GM23338 (cell line): ENCODE results near the gene LMF1. TPM values are rescaled to one million over a fixed set of nuclear protein-coding genes. Genes with fewer than 3 reads are reported as not detected.

Experiments used
- ATAC-seq: fragments of 200-7000 bp; cut with Tn5 transposase; 3 replicates; pipeline ENCODE4 v1.9.1; 2020
- DNase-seq: peaks from one replicate; pipeline ENCODE4 v3.0.0-alpha.2; 2015; ENCODE audit warnings: low spot score
- H2AFZ ChIP-seq: fragments of 200-600 bp; sonication (generic); 2 replicates; pipeline ENCODE4 v1.8.0; 2016; ENCODE audit warnings: antibody characterized with exemption, mild to moderate bottlenecking, moderate library complexity
- H3F3A ChIP-seq: fragments of 200-600 bp; sonication (generic); replicated peaks from 2 replicates; pipeline ENCODE4 v1.8.0; 2017; ENCODE audit warnings: antibody characterized with exemption, mixed run types, low read depth
- H3K27ac ChIP-seq: fragments of 200-600 bp; sonication (generic); 2 replicates; pipeline ENCODE4 v1.6.1; 2016; ENCODE audit warnings: low read depth
- H3K27me3 ChIP-seq: fragments of 200-600 bp; sonication (generic); 2 replicates; pipeline ENCODE4 v1.8.0; 2016; ENCODE audit warnings: mild to moderate bottlenecking, mixed run types, moderate library complexity; ENCODE audit not compliant: insufficient read depth
- H3K36me3 ChIP-seq: fragments of 200-600 bp; sonication (generic); 2 replicates; pipeline ENCODE4 v1.8.0; 2016; ENCODE audit warnings: mild to moderate bottlenecking; ENCODE audit not compliant: insufficient read depth
- H3K4me1 ChIP-seq: fragments of 200-600 bp; sonication (generic); 2 replicates; pipeline ENCODE4 v1.8.0; 2016; ENCODE audit warnings: mild to moderate bottlenecking, moderate library complexity; ENCODE audit not compliant: insufficient read depth
- H3K4me2 ChIP-seq: fragments of 200-600 bp; sonication (generic); 2 replicates; pipeline ENCODE4 v1.7.1; 2017; ENCODE audit warnings: mixed run types
- H3K4me3 ChIP-seq: fragments of 200-600 bp; sonication (generic); 2 replicates; pipeline ENCODE4 v1.6.1; 2016; ENCODE audit warnings: mixed run types
- H3K79me2 ChIP-seq: fragments of 200-600 bp; sonication (generic); replicated peaks from 2 replicates; pipeline ENCODE4 v1.8.0; 2017; ENCODE audit warnings: mild to moderate bottlenecking; ENCODE audit not compliant: insufficient read depth
- H3K9me2 ChIP-seq: fragments of 200-600 bp; sonication (generic); 2 replicates; pipeline ENCODE4 v1.8.0; 2017; ENCODE audit not compliant: insufficient read depth
- H4K20me1 ChIP-seq: fragments of 200-600 bp; sonication (generic); replicated peaks from 2 replicates; pipeline ENCODE4 v1.8.0; 2017; ENCODE audit warnings: mild to moderate bottlenecking; ENCODE audit not compliant: insufficient read depth
- H3K27ac Mint-ChIP-seq: 2 replicates; pipeline ENCODE4 v1.8.0; 2020; ENCODE audit warnings: inconsistent platforms, mild to moderate bottlenecking, moderate library complexity, mixed read lengths
- H3K27me3 Mint-ChIP-seq: 3 replicates; pipeline ENCODE4 v1.8.0; 2022; ENCODE audit warnings: low read depth, mild to moderate bottlenecking, moderate library complexity, mixed read lengths, inconsistent platforms; ENCODE audit not compliant: insufficient read depth, poor library complexity
- H3K36me3 Mint-ChIP-seq: 3 replicates; pipeline ENCODE4 v1.8.0; 2021; ENCODE audit warnings: low read depth, mild to moderate bottlenecking, inconsistent platforms, moderate library complexity, mixed read lengths
- H3K4me1 Mint-ChIP-seq: 3 replicates; pipeline ENCODE4 v1.8.0; 2020; ENCODE audit warnings: mild to moderate bottlenecking, inconsistent platforms, mixed read lengths
- H3K4me3 Mint-ChIP-seq: 3 replicates; pipeline ENCODE4 v1.8.0; 2021; ENCODE audit warnings: moderate library complexity, mild to moderate bottlenecking, inconsistent platforms, mixed read lengths
- H3K9me3 Mint-ChIP-seq: 3 replicates; pipeline ENCODE4 v1.8.0; 2020; ENCODE audit warnings: moderate library complexity, mild to moderate bottlenecking, inconsistent platforms, mixed read lengths
- CREB1 ChIP-seq: fragments of 250-450 bp; sonication (Bioruptor Pico); IDR thresholded peaks from 2 replicates; pipeline ENCODE4 v1.5.0; 2020; ENCODE audit warnings: low read depth, mild to moderate bottlenecking, moderate library complexity
- CTCF ChIP-seq, 2 experiments: fragments of 200-600 bp in 1 of 2; sonication (generic) in 1 of 2; conservative IDR thresholded peaks; 2 replicates each; pipeline versions ENCODE4 v1.5.1 to v1.6.1; 2016 to 2017; ENCODE audit warnings: antibody characterized with exemption in 2 of 2, low read depth in 2 of 2, mild to moderate bottlenecking in 2 of 2, moderate library complexity in 1 of 2
- ETS1 ChIP-seq: IDR thresholded peaks from 2 replicates; pipeline ENCODE4 v1.6.1; 2016; ENCODE audit warnings: antibody characterized with exemption
- EZH2 ChIP-seq: fragments of 200-600 bp; sonication (generic); IDR thresholded peaks from one replicate; pipeline ENCODE4 v1.8.0; 2017; ENCODE audit warnings: antibody characterized with exemption, mild to moderate bottlenecking, low read depth; ENCODE audit not compliant: unreplicated experiment
- EZH2phosphoT487 ChIP-seq: fragments of 200-600 bp; sonication (generic); IDR thresholded peaks from one replicate; pipeline ENCODE4 v1.8.1; 2018; ENCODE audit warnings: antibody characterized with exemption; ENCODE audit not compliant: unreplicated experiment
- JUNB ChIP-seq: IDR thresholded peaks from one replicate; pipeline ENCODE4 v1.6.1; 2016; ENCODE audit warnings: antibody characterized with exemption; ENCODE audit not compliant: unreplicated experiment
- NANOG ChIP-seq: IDR thresholded peaks from 2 replicates; pipeline ENCODE4 v1.6.1; 2016; ENCODE audit warnings: antibody characterized with exemption, borderline replicate concordance
- POLR2AphosphoS5 ChIP-seq: IDR thresholded peaks from 2 replicates; pipeline ENCODE4 v1.6.1; 2016; ENCODE audit warnings: antibody characterized with exemption, low read depth
- REST ChIP-seq: IDR thresholded peaks from one replicate; pipeline ENCODE4 v1.6.1; 2018; ENCODE audit warnings: antibody characterized with exemption; ENCODE audit not compliant: unreplicated experiment
- STAT1 ChIP-seq: IDR thresholded peaks from one replicate; pipeline ENCODE4 v1.6.1; 2016; ENCODE audit warnings: antibody characterized with exemption; ENCODE audit not compliant: unreplicated experiment
- ZNF114 ChIP-seq: fragments of 250-450 bp; sonication (Bioruptor Pico); IDR thresholded peaks from 2 replicates; pipeline ENCODE4 v1.5.0; 2020; ENCODE audit warnings: mild to moderate bottlenecking, moderate library complexity
- ZNF331 ChIP-seq: fragments of 250-450 bp; sonication (Bioruptor Pico); IDR thresholded peaks from 2 replicates; pipeline ENCODE4 v1.5.0; 2020; ENCODE audit warnings: low read depth, mild to moderate bottlenecking, moderate library complexity
- ZNF462 ChIP-seq: fragments of 250-450 bp; sonication (Bioruptor Pico); IDR thresholded peaks from 2 replicates; pipeline ENCODE4 v1.5.0; 2020; ENCODE audit warnings: mild to moderate bottlenecking, moderate library complexity
- polyA plus RNA-seq: library from polyadenylated mRNA; unstranded; fragments of >200 nt; fragmentation: Nextera tagmentation; extraction: Ambion mirVana; gene quantifications from 2 replicates; pipeline ENCODE4 v1.2.1, GENCODE V29; 2016
- total RNA-seq: library from RNA; depleted of rRNA; stranded (reverse); fragments of >200 nt; shearing (Covaris generic); gene quantifications from 2 replicates; pipeline ENCODE4 v1.2.3, GENCODE V29; 2014

The LMF1 gene
- total and polyA plus RNA-seq, 2 experiments from 2014 or later = 4.2 to 10.1 TPM

GRCh38 chr16:986925-987582 lies 16.3 kb upstream of the LMF1 start:
- Histone ChIP-seq H3K27me3 (peaks cover 11% of the 10 kb centered on the region), H3F3A (no peaks in the 10 kb centered on the region), H4K20me1 (no peaks in the 10 kb centered on the region; the same call in 1 of the 2 replicates), H3K4me3 (no peak overlapping the region), H3K27ac (no peak overlapping the region), H3K79me2 (no peaks in the 10 kb centered on the region), H3K4me1 (no peaks in the 10 kb centered on the region), H2AFZ (no peak overlapping the region), H3K4me2 (no peak overlapping the region), H3K9me2 (no peaks in the 10 kb centered on the region), H3K36me3 (no peaks in the 10 kb centered on the region)
- Mint-ChIP-seq H3K27me3 (peaks cover 9% of the 10 kb centered on the region), H3K27ac (no peak overlapping the region), H3K4me3 (no peak overlapping the region), H3K36me3 (peaks cover 3% of the 10 kb centered on the region; the same call in 1 of the 3 replicates), H3K4me1 (peaks cover 4% of the 10 kb centered on the region; the same call in 2 of the 3 replicates), H3K9me3 (no peaks in the 10 kb centered on the region)
- TF ChIP-seq REST (no peak), ZNF331 (CRISPR knock-in tag) (no peak), JUNB (no peak), POLR2AphosphoS5 (no peak), ETS1 (no peak), CTCF (conservative IDR thresholded peaks at IDR 0.05; ENCODE audit: low read depth in 2 of 2) (no peak), NANOG (no peak), CREB1 (no peak), ZNF462 (no peak), EZH2 (no peak), EZH2phosphoT487 (no peak), ZNF114 (CRISPR knock-in tag) (no peak), STAT1 (no peak)
- ATAC-seq (no peak), DNase-seq (no peak)
